HepG2 (cell line): ENCODE measurements around the gene AHCY. TPM values are rescaled to one million over a fixed set of nuclear protein-coding genes. Genes with fewer than 3 reads are reported as not detected.
A peak's percentile ranks its signal among the peaks of the same experiment; 100 is the strongest.

ENCODE experiments used
- ARNT ChIP-seq: fragments of 450-650 bp; IDR thresholded peaks from 2 replicates; pipeline ENCODE4 v1.6.1; 2017
- FOXA3 ChIP-seq: IDR thresholded peaks from 2 replicates; pipeline ENCODE4 v1.6.1; 2016; ENCODE audit warnings: missing genetic modification reagents, missing compliant biosample characterization
- NFKB2 ChIP-seq: sonication (generic); formaldehyde crosslinking; IDR thresholded peaks from 2 replicates; pipeline ENCODE4 v1.4.0; 2020; ENCODE audit warnings: missing genetic modification reagents, borderline replicate concordance
- NFRKB ChIP-seq: fragments of 450-650 bp; IDR thresholded peaks from 2 replicates; pipeline ENCODE4 v1.6.1; 2017
- NRL ChIP-seq: sonication (generic); formaldehyde crosslinking; IDR thresholded peaks from 2 replicates; pipeline ENCODE4 v1.5.0; 2020; ENCODE audit warnings: missing genetic modification reagents, mild to moderate bottlenecking, moderate library complexity, borderline replicate concordance
- PLRG1 ChIP-seq: fragments of 450-650 bp; conservative IDR thresholded peaks from 2 replicates; pipeline ENCODE4 v1.6.1; 2016
- RBM39 ChIP-seq: fragments of 200-400 bp; formaldehyde crosslinking; IDR thresholded peaks from one replicate; pipeline ENCODE4 v1.6.1; 2018; ENCODE audit warnings: antibody characterized with exemption, mild to moderate bottlenecking, low read depth, low read length; ENCODE audit not compliant: poor library complexity, severe bottlenecking
- ZNF724P ChIP-seq: sonication (generic); formaldehyde crosslinking; IDR thresholded peaks from 2 replicates; pipeline ENCODE4 v1.8.0; 2022; ENCODE audit warnings: missing genetic modification reagents, borderline replicate concordance
- ZNF841 ChIP-seq: sonication (generic); formaldehyde crosslinking; IDR thresholded peaks from 2 replicates; pipeline ENCODE4 v1.8.1; 2023; ENCODE audit warnings: missing genetic modification reagents, borderline replicate concordance
- ZSCAN22 ChIP-seq: sonication (generic); formaldehyde crosslinking; IDR thresholded peaks from 2 replicates; pipeline ENCODE4 v1.4.0; 2020; ENCODE audit warnings: mild to moderate bottlenecking, missing genetic modification reagents
- polyA plus RNA-seq, 8 experiments: library from polyadenylated mRNA; depleted of rRNA in 3 of 8; stranded (reverse) in 7 of 8; unstranded in 1 of 8; fragments of >200 nt; fragmentation: Illumina TruSeq in 4 of 8; extraction: Trizol in 4 of 8; gene quantifications; 2 replicates each; pipeline versions ENCODE4 v1.2.1 to v1.2.3, GENCODE V29; 2011 to 2016; ENCODE audit warnings: low read depth in 4 of 8, missing spikeins in 1 of 8, mixed read lengths in 1 of 8; ENCODE audit not compliant: insufficient read depth in 1 of 8
- total RNA-seq, 5 experiments: library from RNA; depleted of rRNA; stranded (reverse); fragments of >200 nt; fragmentation: Illumina TruSeq; extraction: Trizol; gene quantifications; 2 replicates each; pipeline ENCODE4 v1.2.3, GENCODE V29; 2016; ENCODE audit warnings: low read depth in 1 of 5
- TF ChIP-seq, protein P1 (sequence below): sonication (generic); formaldehyde crosslinking; IDR thresholded peaks from 2 replicates; pipeline ENCODE4 v1.4.0; 2020; ENCODE audit warnings: mild to moderate bottlenecking, missing genetic modification reagents
- TF ChIP-seq, protein P2 (sequence below): sonication (generic); formaldehyde crosslinking; IDR thresholded peaks from 2 replicates; pipeline ENCODE4 v1.4.0; 2020; ENCODE audit warnings: missing genetic modification reagents, mild to moderate bottlenecking, borderline replicate concordance
- TF ChIP-seq, protein P3 (sequence below): sonication (generic); formaldehyde crosslinking; IDR thresholded peaks from 2 replicates; pipeline ENCODE4 v1.4.0; 2020; ENCODE audit warnings: missing genetic modification reagents
- TF ChIP-seq, protein P4 (sequence below): sonication (generic); formaldehyde crosslinking; IDR thresholded peaks from 2 replicates; pipeline ENCODE4 v1.5.1; 2020; ENCODE audit warnings: mild to moderate bottlenecking, missing genetic modification reagents, borderline replicate concordance
- TF ChIP-seq, protein P5 (sequence below): sonication (generic); formaldehyde crosslinking; IDR thresholded peaks from 2 replicates; pipeline ENCODE4 v1.5.0; 2020; ENCODE audit warnings: mild to moderate bottlenecking, missing genetic modification reagents

AHCY gene
- total and polyA plus RNA-seq, 2 of the 13 experiments (the other 11 are each of a cell fraction or from before 2014, with no cell fraction given), result 407 to 419 TPM

DNA sequence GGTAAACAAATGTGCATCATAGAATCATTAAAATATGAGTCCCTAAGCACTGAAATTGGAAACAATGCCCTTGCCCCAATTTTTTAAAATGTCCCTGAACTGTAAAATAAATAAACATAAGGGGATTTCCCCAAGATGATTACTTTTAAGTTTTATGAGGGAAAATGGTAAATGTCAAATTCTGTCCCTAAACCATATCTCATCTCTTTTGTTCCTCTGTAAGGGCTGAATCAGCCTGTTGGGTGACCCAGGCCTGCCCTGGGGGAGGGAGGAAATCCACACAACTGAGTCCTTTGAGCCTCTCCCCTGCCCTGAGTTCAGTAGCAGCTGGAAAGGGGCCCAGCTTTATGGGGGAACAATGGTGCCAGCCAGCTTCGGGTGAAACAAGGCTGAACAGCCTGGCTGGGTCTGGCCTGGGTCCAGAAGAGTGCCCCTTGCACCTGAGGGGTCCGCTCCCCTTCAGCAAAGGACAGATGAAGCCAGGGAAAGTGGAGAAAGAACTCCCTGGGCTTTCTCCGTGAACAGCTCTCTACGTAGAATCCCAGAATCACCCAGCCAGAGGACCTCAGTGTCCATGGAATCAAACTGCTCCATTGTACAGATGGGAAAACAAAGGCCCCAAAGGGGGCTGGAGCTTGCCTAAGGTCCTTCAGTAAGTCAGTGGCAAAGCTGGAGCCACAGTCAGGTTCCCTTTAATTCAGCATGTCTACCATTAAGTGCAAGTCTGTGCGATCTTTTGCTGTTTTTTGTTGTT lies 31.7 kb upstream of the AHCY start (continued):
- TF ChIP-seq FOXA3 (no peak), ARNT (no peak), RBM39 (no peak), ZSCAN22 (CRISPR knock-in tag) (no peak), NRL (no peak; the same call in 1 of the 2 replicates), ZNF724P (0 out of 2 replicates have a peak, but pooled peaks have one; percentile 62), NFKB2 (CRISPR knock-in tag) (peak; percentile 26; the same call in 1 of the 2 replicates), ZNF841 (no peak), PLRG1 (no peak), NFRKB (no peak)
- TF ChIP-seq, protein P1, sequence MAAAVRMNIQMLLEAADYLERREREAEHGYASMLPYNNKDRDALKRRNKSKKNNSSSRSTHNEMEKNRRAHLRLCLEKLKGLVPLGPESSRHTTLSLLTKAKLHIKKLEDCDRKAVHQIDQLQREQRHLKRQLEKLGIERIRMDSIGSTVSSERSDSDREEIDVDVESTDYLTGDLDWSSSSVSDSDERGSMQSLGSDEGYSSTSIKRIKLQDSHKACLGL, result no peak
- TF ChIP-seq, protein P2, sequence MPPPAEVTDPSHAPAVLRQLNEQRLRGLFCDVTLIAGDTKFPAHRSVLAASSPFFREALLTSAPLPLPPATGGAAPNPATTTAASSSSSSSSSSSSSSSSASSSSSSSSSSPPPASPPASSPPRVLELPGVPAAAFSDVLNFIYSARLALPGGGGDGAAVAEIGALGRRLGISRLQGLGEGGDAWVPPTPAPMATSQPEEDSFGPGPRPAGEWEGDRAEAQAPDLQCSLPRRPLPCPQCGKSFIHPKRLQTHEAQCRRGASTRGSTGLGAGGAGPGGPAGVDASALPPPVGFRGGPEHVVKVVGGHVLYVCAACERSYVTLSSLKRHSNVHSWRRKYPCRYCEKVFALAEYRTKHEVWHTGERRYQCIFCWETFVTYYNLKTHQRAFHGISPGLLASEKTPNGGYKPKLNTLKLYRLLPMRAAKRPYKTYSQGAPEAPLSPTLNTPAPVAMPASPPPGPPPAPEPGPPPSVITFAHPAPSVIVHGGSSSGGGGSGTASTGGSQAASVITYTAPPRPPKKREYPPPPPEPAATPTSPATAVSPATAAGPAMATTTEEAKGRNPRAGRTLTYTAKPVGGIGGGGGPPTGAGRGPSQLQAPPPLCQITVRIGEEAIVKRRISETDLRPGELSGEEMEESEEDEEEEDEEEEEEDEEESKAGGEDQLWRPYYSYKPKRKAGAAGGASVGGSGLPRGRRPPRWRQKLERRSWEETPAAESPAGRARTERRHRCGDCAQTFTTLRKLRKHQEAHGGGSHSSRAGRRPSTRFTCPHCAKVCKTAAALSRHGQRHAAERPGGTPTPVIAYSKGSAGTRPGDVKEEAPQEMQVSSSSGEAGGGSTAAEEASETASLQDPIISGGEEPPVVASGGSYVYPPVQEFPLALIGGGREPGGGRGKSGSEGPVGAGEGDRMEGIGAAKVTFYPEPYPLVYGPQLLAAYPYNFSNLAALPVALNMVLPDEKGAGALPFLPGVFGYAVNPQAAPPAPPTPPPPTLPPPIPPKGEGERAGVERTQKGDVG, result no peak
- TF ChIP-seq, protein P3, sequence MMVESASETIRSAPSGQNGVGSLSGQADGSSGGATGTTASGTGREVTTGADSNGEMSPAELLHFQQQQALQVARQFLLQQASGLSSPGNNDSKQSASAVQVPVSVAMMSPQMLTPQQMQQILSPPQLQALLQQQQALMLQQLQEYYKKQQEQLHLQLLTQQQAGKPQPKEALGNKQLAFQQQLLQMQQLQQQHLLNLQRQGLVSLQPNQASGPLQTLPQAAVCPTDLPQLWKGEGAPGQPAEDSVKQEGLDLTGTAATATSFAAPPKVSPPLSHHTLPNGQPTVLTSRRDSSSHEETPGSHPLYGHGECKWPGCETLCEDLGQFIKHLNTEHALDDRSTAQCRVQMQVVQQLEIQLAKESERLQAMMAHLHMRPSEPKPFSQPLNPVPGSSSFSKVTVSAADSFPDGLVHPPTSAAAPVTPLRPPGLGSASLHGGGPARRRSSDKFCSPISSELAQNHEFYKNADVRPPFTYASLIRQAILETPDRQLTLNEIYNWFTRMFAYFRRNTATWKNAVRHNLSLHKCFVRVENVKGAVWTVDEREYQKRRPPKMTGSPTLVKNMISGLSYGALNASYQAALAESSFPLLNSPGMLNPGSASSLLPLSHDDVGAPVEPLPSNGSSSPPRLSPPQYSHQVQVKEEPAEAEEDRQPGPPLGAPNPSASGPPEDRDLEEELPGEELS (CRISPR knock-in tag), result no peak; the same call in 1 of the 2 replicates
- TF ChIP-seq, protein P4, sequence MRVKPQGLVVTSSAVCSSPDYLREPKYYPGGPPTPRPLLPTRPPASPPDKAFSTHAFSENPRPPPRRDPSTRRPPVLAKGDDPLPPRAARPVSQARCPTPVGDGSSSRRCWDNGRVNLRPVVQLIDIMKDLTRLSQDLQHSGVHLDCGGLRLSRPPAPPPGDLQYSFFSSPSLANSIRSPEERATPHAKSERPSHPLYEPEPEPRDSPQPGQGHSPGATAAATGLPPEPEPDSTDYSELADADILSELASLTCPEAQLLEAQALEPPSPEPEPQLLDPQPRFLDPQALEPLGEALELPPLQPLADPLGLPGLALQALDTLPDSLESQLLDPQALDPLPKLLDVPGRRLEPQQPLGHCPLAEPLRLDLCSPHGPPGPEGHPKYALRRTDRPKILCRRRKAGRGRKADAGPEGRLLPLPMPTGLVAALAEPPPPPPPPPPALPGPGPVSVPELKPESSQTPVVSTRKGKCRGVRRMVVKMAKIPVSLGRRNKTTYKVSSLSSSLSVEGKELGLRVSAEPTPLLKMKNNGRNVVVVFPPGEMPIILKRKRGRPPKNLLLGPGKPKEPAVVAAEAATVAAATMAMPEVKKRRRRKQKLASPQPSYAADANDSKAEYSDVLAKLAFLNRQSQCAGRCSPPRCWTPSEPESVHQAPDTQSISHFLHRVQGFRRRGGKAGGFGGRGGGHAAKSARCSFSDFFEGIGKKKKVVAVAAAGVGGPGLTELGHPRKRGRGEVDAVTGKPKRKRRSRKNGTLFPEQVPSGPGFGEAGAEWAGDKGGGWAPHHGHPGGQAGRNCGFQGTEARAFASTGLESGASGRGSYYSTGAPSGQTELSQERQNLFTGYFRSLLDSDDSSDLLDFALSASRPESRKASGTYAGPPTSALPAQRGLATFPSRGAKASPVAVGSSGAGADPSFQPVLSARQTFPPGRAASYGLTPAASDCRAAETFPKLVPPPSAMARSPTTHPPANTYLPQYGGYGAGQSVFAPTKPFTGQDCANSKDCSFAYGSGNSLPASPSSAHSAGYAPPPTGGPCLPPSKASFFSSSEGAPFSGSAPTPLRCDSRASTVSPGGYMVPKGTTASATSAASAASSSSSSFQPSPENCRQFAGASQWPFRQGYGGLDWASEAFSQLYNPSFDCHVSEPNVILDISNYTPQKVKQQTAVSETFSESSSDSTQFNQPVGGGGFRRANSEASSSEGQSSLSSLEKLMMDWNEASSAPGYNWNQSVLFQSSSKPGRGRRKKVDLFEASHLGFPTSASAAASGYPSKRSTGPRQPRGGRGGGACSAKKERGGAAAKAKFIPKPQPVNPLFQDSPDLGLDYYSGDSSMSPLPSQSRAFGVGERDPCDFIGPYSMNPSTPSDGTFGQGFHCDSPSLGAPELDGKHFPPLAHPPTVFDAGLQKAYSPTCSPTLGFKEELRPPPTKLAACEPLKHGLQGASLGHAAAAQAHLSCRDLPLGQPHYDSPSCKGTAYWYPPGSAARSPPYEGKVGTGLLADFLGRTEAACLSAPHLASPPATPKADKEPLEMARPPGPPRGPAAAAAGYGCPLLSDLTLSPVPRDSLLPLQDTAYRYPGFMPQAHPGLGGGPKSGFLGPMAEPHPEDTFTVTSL (CRISPR knock-in tag), result no peak
- TF ChIP-seq, protein P5, sequence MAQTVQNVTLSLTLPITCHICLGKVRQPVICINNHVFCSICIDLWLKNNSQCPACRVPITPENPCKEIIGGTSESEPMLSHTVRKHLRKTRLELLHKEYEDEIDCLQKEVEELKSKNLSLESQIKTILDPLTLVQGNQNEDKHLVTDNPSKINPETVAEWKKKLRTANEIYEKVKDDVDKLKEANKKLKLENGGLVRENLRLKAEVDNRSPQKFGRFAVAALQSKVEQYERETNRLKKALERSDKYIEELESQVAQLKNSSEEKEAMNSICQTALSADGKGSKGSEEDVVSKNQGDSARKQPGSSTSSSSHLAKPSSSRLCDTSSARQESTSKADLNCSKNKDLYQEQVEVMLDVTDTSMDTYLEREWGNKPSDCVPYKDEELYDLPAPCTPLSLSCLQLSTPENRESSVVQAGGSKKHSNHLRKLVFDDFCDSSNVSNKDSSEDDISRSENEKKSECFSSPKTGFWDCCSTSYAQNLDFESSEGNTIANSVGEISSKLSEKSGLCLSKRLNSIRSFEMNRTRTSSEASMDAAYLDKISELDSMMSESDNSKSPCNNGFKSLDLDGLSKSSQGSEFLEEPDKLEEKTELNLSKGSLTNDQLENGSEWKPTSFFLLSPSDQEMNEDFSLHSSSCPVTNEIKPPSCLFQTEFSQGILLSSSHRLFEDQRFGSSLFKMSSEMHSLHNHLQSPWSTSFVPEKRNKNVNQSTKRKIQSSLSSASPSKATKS (CRISPR knock-in tag), result no peak
